B cell (primary cell): ENCODE results near the gene ITGB4. TPM values are rescaled to one million over a fixed set of nuclear protein-coding genes. Genes with fewer than 3 reads are reported as not detected.

Experiments used
- ATAC-seq: fragments of 200-7000 bp; cut with Tn5 transposase; one replicate; pipeline ENCODE4 v1.10.0; 2021; ENCODE audit warnings: low read depth, mild to moderate bottlenecking, moderate number of reproducible peaks, moderate library complexity
- CTCF ChIA-PET: fragments of 350-600 bp; sonication (Branson Sonifier 250); formaldehyde crosslinking; loops from one replicate; lab custom pipeline; 2021; ENCODE audit warnings: antibody characterized with exemption, inconsistent platforms; lab: Charles Lee
- POLR2A ChIA-PET: fragments of 350-600 bp; sonication (Branson Sonifier 250); formaldehyde crosslinking; loops from one replicate; lab custom pipeline; 2021; ENCODE audit warnings: antibody characterized with exemption; lab: Charles Lee
- DNase-seq: peaks from one replicate; pipeline ENCODE4 v3.0.0; 2013
- H2AFZ ChIP-seq: 2 replicates; pipeline ENCODE4 v1.6.1; 2012; ENCODE audit warnings: mild to moderate bottlenecking, low read depth, low read length; ENCODE audit not compliant: insufficient read depth, poor library complexity, severe bottlenecking
- H3K27ac ChIP-seq, 2 donors: 1 replicate in 1 of 2; 2 replicates in 1 of 2; pipeline ENCODE4 v1.5.1; 2012 to 2013; ENCODE audit warnings: low read length in 2 of 2, mild to moderate bottlenecking in 2 of 2, moderate library complexity in 1 of 2
- H3K27me3 ChIP-seq, 4 experiments: fragments of 200-600 bp in 1 of 4; sonication (generic) in 1 of 4; replicated peaks in 1 of 4; 1 replicate in 2 of 4; 2 replicates in 2 of 4; pipeline versions ENCODE4 v1.6.1 to v1.7.0; 2013 to 2016; ENCODE audit warnings: low read length in 3 of 4, mild to moderate bottlenecking in 2 of 4, mixed read lengths in 1 of 4, moderate library complexity in 1 of 4; ENCODE audit not compliant: insufficient read depth in 4 of 4, control insufficient read depth in 3 of 4; ENCODE audit errors: control extremely low read depth in 1 of 4
- H3K36me3 ChIP-seq, 2 experiments: replicated peaks in 1 of 2; 1 replicate in 1 of 2; 2 replicates in 1 of 2; pipeline versions ENCODE4 v1.6.1 to v1.7.1; 2013; ENCODE audit warnings: low read length in 1 of 2; ENCODE audit not compliant: insufficient read depth in 2 of 2, control insufficient read depth in 1 of 2; ENCODE audit errors: control extremely low read depth in 1 of 2, extremely low read depth in 1 of 2
- H3K4me1 ChIP-seq, 2 donors: fragments of 200-600 bp in 1 of 2; sonication (generic) in 1 of 2; 1 replicate in 1 of 2; 2 replicates in 1 of 2; pipeline versions ENCODE4 v1.5.1 to v1.6.1; 2013 to 2017; ENCODE audit warnings: low read length in 2 of 2; ENCODE audit not compliant: control insufficient read depth in 2 of 2, insufficient read depth in 2 of 2
- H3K4me2 ChIP-seq: replicated peaks from 2 replicates; pipeline ENCODE3; 2012; ENCODE audit warnings: mild to moderate bottlenecking, low read depth, low read length; ENCODE audit not compliant: poor library complexity, severe bottlenecking
- H3K4me3 ChIP-seq, 5 experiments: fragments of 200-600 bp in 1 of 5; sonication (generic) in 1 of 5; 1 replicate in 3 of 5; 2 replicates in 2 of 5; pipeline versions ENCODE4 v1.5.1 to v1.7.0; 2011 to 2016; ENCODE audit warnings: low read length in 4 of 5, mild to moderate bottlenecking in 4 of 5, low read depth in 2 of 5, control low read depth in 1 of 5, moderate library complexity in 1 of 5; ENCODE audit not compliant: insufficient read depth in 1 of 5; ENCODE audit errors: control extremely low read depth in 1 of 5, extremely low read depth in 1 of 5
- H3K79me2 ChIP-seq: fragments of 200-600 bp; sonication (generic); one replicate; pipeline ENCODE4 v1.6.0; 2016; ENCODE audit warnings: low read length; ENCODE audit not compliant: control insufficient read depth, insufficient read depth
- H3K9ac ChIP-seq: fragments of 200-600 bp; sonication (generic); 2 replicates; pipeline ENCODE4 v1.6.1; 2017; ENCODE audit warnings: mild to moderate bottlenecking, low read length, moderate library complexity
- H3K9me3 ChIP-seq, 3 donors: one replicate each; pipeline versions ENCODE4 v1.6.1 to v1.7.1; 2013; ENCODE audit warnings: low read length in 2 of 3; ENCODE audit not compliant: control insufficient read depth in 2 of 3, insufficient read depth in 1 of 3; ENCODE audit errors: control extremely low read depth in 1 of 3
- H4K20me1 ChIP-seq: 2 replicates; pipeline ENCODE4 v1.6.0; 2012; ENCODE audit warnings: mild to moderate bottlenecking, low read length; ENCODE audit not compliant: insufficient read depth, control insufficient read depth, poor library complexity, severe bottlenecking
- H3K27ac Mint-ChIP-seq: one replicate; pipeline ENCODE4 v1.8.0; 2021; ENCODE audit warnings: mixed read lengths
- H3K27me3 Mint-ChIP-seq: one replicate; pipeline ENCODE4 v1.8.0; 2021; ENCODE audit warnings: mixed read lengths
- H3K4me1 Mint-ChIP-seq: one replicate; pipeline ENCODE4 v1.8.0; 2021; ENCODE audit warnings: mixed read lengths
- H3K4me3 Mint-ChIP-seq: one replicate; pipeline ENCODE4 v1.8.0; 2021; ENCODE audit warnings: mixed read lengths
- H3K9me3 Mint-ChIP-seq: one replicate; pipeline ENCODE4 v1.8.0; 2022; ENCODE audit warnings: mixed read lengths; ENCODE audit not compliant: insufficient read depth
- EZH2 ChIP-seq: IDR thresholded peaks from 2 replicates; pipeline ENCODE4 v1.6.1; 2012; ENCODE audit warnings: borderline replicate concordance, low read depth, mild to moderate bottlenecking, moderate library complexity, low read length; ENCODE audit not compliant: insufficient read depth, poor library complexity, severe bottlenecking
- WGBS: methylation state at CpG from one replicate; pipeline ENCODE4 v1.1.5; 2013; ENCODE audit warnings: missing lambda C conversion rate; ENCODE audit not compliant: insufficient coverage; 5-methylcytosine and 5-hydroxymethylcytosine counted together
- intact Hi-C: fragments of 100-400 bp; cut with micrococcal nuclease; formaldehyde crosslinking; loops from one replicate; pipeline ENCODE4 v1.10.0; 2022
- polyA plus RNA-seq: library from polyadenylated mRNA; depleted of rRNA; stranded (reverse); fragments of >200 nt; gene quantifications from 2 replicates; pipeline ENCODE4 v1.2.3, GENCODE V29; 2012
- total RNA-seq, 2 donors: library from RNA; stranded (reverse); fragments of 120-200 nt in 1 of 2; gene quantifications; 1 replicate in 1 of 2; 2 replicates in 1 of 2; pipeline versions ENCODE4 v1.2.3 to v1.2.4, GENCODE V29; 2013 to 2022
- TF ChIP-seq, protein P1 (sequence below): fragments of 200-600 bp; IDR thresholded peaks from one replicate; pipeline ENCODE4 v1.8.0; 2022; ENCODE audit warnings: antibody characterized with exemption, mild to moderate bottlenecking

Gene ITGB4
- total and polyA plus RNA-seq, 2 donors (not counting 1 experiment from before 2014, with no cell fraction given) = 0.12 to 0.81 TPM

DNA sequence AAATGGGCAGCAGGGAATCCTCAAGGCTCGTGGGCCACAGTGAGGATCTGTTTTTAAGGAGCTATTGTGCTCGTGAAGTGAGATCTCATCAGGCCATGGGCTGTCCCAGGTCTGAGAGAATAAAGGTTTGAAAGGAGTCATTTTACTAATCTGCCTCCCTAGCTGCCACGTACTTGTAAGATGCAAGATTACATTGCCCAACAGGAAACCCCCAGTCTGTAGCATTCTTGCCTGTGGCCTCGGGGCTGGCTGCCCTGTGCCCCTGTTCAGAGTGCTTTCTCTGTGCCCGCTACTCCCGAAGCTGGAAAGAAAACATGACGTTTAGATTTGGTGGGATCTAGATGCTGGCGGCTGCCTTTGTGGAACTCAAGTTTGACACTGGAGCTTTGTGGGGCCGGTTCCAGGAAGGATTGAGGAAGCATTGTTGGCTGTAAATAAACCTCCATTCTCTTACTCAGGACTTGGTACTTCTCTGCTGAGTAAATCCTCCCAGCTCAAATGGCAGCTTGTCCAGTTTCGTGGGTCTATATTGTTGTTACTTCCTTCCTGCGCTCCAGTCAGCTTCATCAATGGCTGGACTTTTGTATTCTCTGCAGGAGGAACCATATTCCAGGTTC lies 32.9 kb upstream of the ITGB4 start:
- Mint-ChIP-seq H3K4me3 (peak overlapping the region; percentile 74), H3K9me3 (no peaks in the 10 kb centered on the region), H3K27ac (peak overlapping the region; percentile 97), H3K4me1 (peaks cover 72% of the 10 kb centered on the region), H3K27me3 (no peaks in the 10 kb centered on the region)
- Histone ChIP-seq H3K4me1 (peaks cover 47 to 64% of the 10 kb centered on the region in 2 donors), H3K4me2 (peak overlapping the region; percentile 71), H3K9ac (peak overlapping the region; percentile 0), H3K36me3 (peaks cover 6 to 42% of the 10 kb centered on the region in 2 experiments), H2AFZ (no peak overlapping the region), H3K27me3 (no peaks in the 10 kb centered on the region), H3K79me2 (peaks cover 88% of the 10 kb centered on the region), H3K4me3 (no peak overlapping the region), H3K9me3 (no peaks in the 10 kb centered on the region), H3K27ac (peak overlapping the region; percentile 88 to 90), H4K20me1 (peaks cover 67% of the 10 kb centered on the region)
- ChIA-PET CTCF (interaction anchor here (1.1 to 2.4 kb wide), 5 partner anchors 14 to 65 kb away, joined by 3 to 8 read pairs (median 4); partner anchors contain the start of gene SMIM5), POLR2A (interaction anchor here (0.6 to 0.7 kb wide), 5 partner anchors 31 to 1451 kb away, joined by 3 to 8 read pairs (median 6); no protein-coding TSS in a partner anchor)
- ATAC-seq (no peak), DNase-seq (peak; percentile 32)
- intact Hi-C loops = no loop called here
- 37% methylated on average over 9 of the region's 11 CpGs for WGBS
- TF ChIP-seq, protein P1, sequence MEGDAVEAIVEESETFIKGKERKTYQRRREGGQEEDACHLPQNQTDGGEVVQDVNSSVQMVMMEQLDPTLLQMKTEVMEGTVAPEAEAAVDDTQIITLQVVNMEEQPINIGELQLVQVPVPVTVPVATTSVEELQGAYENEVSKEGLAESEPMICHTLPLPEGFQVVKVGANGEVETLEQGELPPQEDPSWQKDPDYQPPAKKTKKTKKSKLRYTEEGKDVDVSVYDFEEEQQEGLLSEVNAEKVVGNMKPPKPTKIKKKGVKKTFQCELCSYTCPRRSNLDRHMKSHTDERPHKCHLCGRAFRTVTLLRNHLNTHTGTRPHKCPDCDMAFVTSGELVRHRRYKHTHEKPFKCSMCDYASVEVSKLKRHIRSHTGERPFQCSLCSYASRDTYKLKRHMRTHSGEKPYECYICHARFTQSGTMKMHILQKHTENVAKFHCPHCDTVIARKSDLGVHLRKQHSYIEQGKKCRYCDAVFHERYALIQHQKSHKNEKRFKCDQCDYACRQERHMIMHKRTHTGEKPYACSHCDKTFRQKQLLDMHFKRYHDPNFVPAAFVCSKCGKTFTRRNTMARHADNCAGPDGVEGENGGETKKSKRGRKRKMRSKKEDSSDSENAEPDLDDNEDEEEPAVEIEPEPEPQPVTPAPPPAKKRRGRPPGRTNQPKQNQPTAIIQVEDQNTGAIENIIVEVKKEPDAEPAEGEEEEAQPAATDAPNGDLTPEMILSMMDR = no peak
- TF ChIP-seq EZH2 = no peak

DNA sequence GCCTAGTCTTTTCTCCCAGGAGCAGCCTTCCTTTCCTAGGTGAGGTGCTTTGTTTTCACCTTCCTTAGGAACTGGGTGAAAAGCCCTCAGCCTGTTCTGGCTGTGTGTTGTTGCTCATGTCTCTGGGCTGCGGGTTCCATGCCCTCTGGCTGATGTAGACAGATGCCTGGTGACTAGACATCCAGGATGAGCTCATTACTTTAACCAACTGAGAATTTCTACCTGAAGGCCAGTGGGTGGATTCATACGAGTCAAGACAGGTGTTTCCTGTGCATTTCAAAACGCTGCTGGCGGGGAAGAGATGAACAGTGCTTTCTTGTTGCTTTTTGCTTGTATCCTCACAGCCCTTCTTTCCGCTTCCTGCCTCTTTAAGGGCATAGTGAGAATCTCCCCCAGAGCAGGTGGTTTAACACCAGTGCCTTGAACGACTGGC lies 31.8 kb upstream of the ITGB4 start:
- H3K9me3 ChIP-seq = no peaks in the 10 kb centered on the region
- peak overlapping the region; percentile 71 for H3K4me2 ChIP-seq
- Mint-ChIP-seq H3K9me3 (no peaks in the 10 kb centered on the region), H3K27me3 (no peaks in the 10 kb centered on the region), H3K4me1 (peaks cover 64% of the 10 kb centered on the region), H3K27ac (peak overlapping the region; percentile 97), H3K4me3 (peak overlapping the region; percentile 74)
- no peak overlapping the region for H2AFZ ChIP-seq
- ATAC-seq (peak; percentile 79), DNase-seq (peak; percentile 82)
- no peak for TF ChIP-seq EZH2
- H3K79me2 ChIP-seq = peaks cover 88% of the 10 kb centered on the region
- H3K27me3 ChIP-seq = no peaks in the 10 kb centered on the region
- 0% methylated on average over 3 of the region's 6 CpGs for WGBS
- peaks cover 67% of the 10 kb centered on the region for H4K20me1 ChIP-seq
- ChIA-PET POLR2A (interaction anchor here (0.6 kb wide), 2 partner anchors 22 to 23 kb away, joined by 4 to 5 read pairs; partner anchors contain the start of gene RECQL5), CTCF (interaction anchor here (0.5 to 2.4 kb wide), 4 partner anchors 13 to 397 kb away, joined by 3 to 8 read pairs (median 4); partner anchors contain the start of gene SMIM5)
- H3K36me3 ChIP-seq = peaks cover 6 to 53% of the 10 kb centered on the region in 2 experiments
- peak overlapping the region; percentile 88 to 90 for H3K27ac ChIP-seq
- peaks cover 47 to 64% of the 10 kb centered on the region in 2 donors for H3K4me1 ChIP-seq
- intact Hi-C loops = no loop called here
- H3K4me3 ChIP-seq = peak overlapping the region in 2 of 5 experiments; percentile 9 to 12
- peak overlapping the region; percentile 44 for H3K9ac ChIP-seq
